Sigmoid colon (tissue), 4 donors: ENCODE results near the gene PCGF3.

Source experiments
- CTCF ChIP-seq, 4 experiments: fragments of 450-650 bp in 3 of 4; fragments of 200-600 bp in 1 of 4; IDR thresholded peaks; one replicate each; pipeline ENCODE4 v1.5.1; 2016 to 2019; ENCODE audit warnings: antibody characterized with exemption in 4 of 4, mild to moderate bottlenecking in 3 of 4, moderate library complexity in 2 of 4
- EP300 ChIP-seq, 4 donors: sonication (generic); formaldehyde crosslinking; IDR thresholded peaks; one replicate each; pipeline ENCODE4 v1.6.1; 2017; ENCODE audit warnings: antibody characterized with exemption in 4 of 4
- POLR2A ChIP-seq, 2 donors: fragments of 450-650 bp; IDR thresholded peaks; one replicate each; pipeline ENCODE4 v1.6.1; 2016; ENCODE audit warnings: antibody characterized with exemption in 2 of 2, mild to moderate bottlenecking in 2 of 2, moderate library complexity in 2 of 2
- POLR2AphosphoS5 ChIP-seq, 4 donors: sonication (generic); formaldehyde crosslinking; IDR thresholded peaks; one replicate each; pipeline ENCODE4 v1.6.1; 2017; ENCODE audit warnings: antibody characterized with exemption in 4 of 4

- TF ChIP-seq CTCF (IDR thresholded peaks at IDR 0.05) (no peak), POLR2A (IDR thresholded peaks at IDR 0.05) (no peak), EP300 (IDR thresholded peaks at IDR 0.05) (no peak), POLR2AphosphoS5 (IDR thresholded peaks at IDR 0.05) (no peak)
Measured at GRCh38 chr4:804804-805203, 99.2 kb downstream of the PCGF3 start.
